ENCODE results near the gene BMPR1A. TPM values are rescaled to one million over a fixed set of nuclear protein-coding genes. Genes with fewer than 3 reads are reported as not detected.

Gene BMPR1A
- total RNA-seq, 1 experiment from 2014 or later, result 94.3 TPM

GRCh38 chr10:86724445-86724844 is 32.0 kb upstream of the BMPR1A start:
- CTCF ChIA-PET, result no interaction called here
- DNase-seq (ENCODE audit: low read depth, low spot score) (no peak), ATAC-seq (no peak)
- Histone ChIP-seq H3K4me1 (ENCODE audit: control insufficient read depth, insufficient read depth, low read length) (no peaks in the 10 kb centered on the region), H3K36me3 (ENCODE audit: control insufficient read depth, insufficient read depth, low read length) (no peaks in the 10 kb centered on the region), H3K27me3 (ENCODE audit: control insufficient read depth, insufficient read depth, low read length) (no peaks in the 10 kb centered on the region; the same call in 1 of the 2 replicates), H3K4me3 (ENCODE audit: low read depth in 2 of 2, low read length in 2 of 2) (no peak overlapping the region), H3K27ac (ENCODE audit: low read length) (no peak overlapping the region), H3K9me3 (ENCODE audit: control insufficient read depth, insufficient read depth, low read depth, low read length) (no peaks in the 10 kb centered on the region)
- BruUV-seq (replicated peaks), result no TSS peak
- intact Hi-C loops (cut with micrococcal nuclease; ENCODE audit: unreplicated experiment), result no loop called here
- POLR2A ChIA-PET, result no interaction called here
- TF ChIP-seq TCF7L2 (IDR thresholded peaks at IDR 0.05; ENCODE audit: low read depth, low read length), result no peak
- TF ChIP-seq SIN3A (IDR thresholded peaks at IDR 0.05; ENCODE audit: borderline replicate concordance, insufficient read depth, low read depth, low read length), result no peak
- no peak for TF ChIP-seq REST (IDR thresholded peaks at IDR 0.05; ENCODE audit: insufficient read depth in 1 of 2, low read depth in 2 of 2, low read length in 1 of 2)
- TF ChIP-seq CTCF (IDR thresholded peaks at IDR 0.05), result no peak
- no peak for TF ChIP-seq POLR2AphosphoS5 (IDR thresholded peaks at IDR 0.05; ENCODE audit: low read depth, low read length)
- in situ Hi-C loops (cut with HindIII; ENCODE audit: low pct_unique_long_range_greater_than_20kb, low sequenced_read_pairs), result no loop called here

- in situ Hi-C loops (cut with HindIII; ENCODE audit: low pct_unique_long_range_greater_than_20kb, low sequenced_read_pairs), result no loop called here
- ATAC-seq (no peak), DNase-seq (ENCODE audit: low read depth, low spot score) (no peak)
- POLR2A ChIA-PET, result interaction anchor here (0.5 kb wide), 1 partner anchor 162 kb away, joined by 4 read pairs; no protein-coding TSS in a partner anchor
- intact Hi-C loops (cut with micrococcal nuclease; ENCODE audit: unreplicated experiment), result no loop called here
- BruUV-seq (replicated peaks), result no TSS peak
- H3K4me3 ChIP-seq (ENCODE audit: low read depth in 2 of 2, low read length in 2 of 2), result no peak overlapping the region
- H3K9me3 ChIP-seq (ENCODE audit: control insufficient read depth, insufficient read depth, low read depth, low read length), result no peaks in the 10 kb centered on the region
- CTCF ChIA-PET, result interaction anchor here (0.5 kb wide), 1 partner anchor 19 kb away, joined by 3 read pairs; no protein-coding TSS in a partner anchor
- H3K36me3 ChIP-seq (ENCODE audit: control insufficient read depth, insufficient read depth, low read length), result no peaks in the 10 kb centered on the region
- no peak for TF ChIP-seq SIN3A (IDR thresholded peaks at IDR 0.05; ENCODE audit: borderline replicate concordance, insufficient read depth, low read depth, low read length)
- no peak for TF ChIP-seq POLR2AphosphoS5 (IDR thresholded peaks at IDR 0.05; ENCODE audit: low read depth, low read length)
- no peak for TF ChIP-seq TCF7L2 (IDR thresholded peaks at IDR 0.05; ENCODE audit: low read depth, low read length)
- TF ChIP-seq CTCF (IDR thresholded peaks at IDR 0.05), result no peak
- TF ChIP-seq REST (IDR thresholded peaks at IDR 0.05; ENCODE audit: insufficient read depth in 1 of 2, low read depth in 2 of 2, low read length in 1 of 2), result no peak
- H3K4me1 ChIP-seq (ENCODE audit: control insufficient read depth, insufficient read depth, low read length), result no peaks in the 10 kb centered on the region
- no peak overlapping the region for H3K27ac ChIP-seq (ENCODE audit: low read length)
- no peaks in the 10 kb centered on the region; the same call in 1 of the 2 replicates for H3K27me3 ChIP-seq (ENCODE audit: control insufficient read depth, insufficient read depth, low read length)
Observed at GRCh38 chr10:86725980-86726676, 30.3 kb upstream of the BMPR1A start.

Data from Panc1 (cell line).